ENCODE data around the gene TMEM30A.
A peak's percentile ranks its signal among the peaks of the same experiment; 100 is the strongest.

The TMEM30A gene

GRCh38 chr6:75300531-75300855 lies 15.9 kb upstream of the TMEM30A start:
- TF ChIP-seq EZH2 (IDR thresholded peaks at IDR 0.05) (no peak), FOXP2 (optimal IDR thresholded peaks at IDR 0.05; ENCODE audit: control extremely low read depth, extremely low read length, insufficient read depth) (no peak), POLR2AphosphoS5 (IDR thresholded peaks at IDR 0.05; ENCODE audit: borderline replicate concordance, low read depth, low read length) (no peak)
- Histone ChIP-seq H3K4me3 (no peak overlapping the region), H3K27ac (no peak overlapping the region), H3K9me3 (ENCODE audit: low read depth, low read length) (no peaks in the 10 kb centered on the region), H3K36me3 (ENCODE audit: insufficient read depth, low read length) (no peaks in the 10 kb centered on the region), H3K9ac (ENCODE audit: insufficient read length) (no peak overlapping the region)
- DNase-seq (ENCODE audit: low read depth, low spot score), result no peak

GRCh38 chr6:75299801-75300530 lies 15.4 kb upstream of the TMEM30A start:
- no peaks in the 10 kb centered on the region for H3K36me3 ChIP-seq (ENCODE audit: insufficient read depth, low read length)
- H3K27ac ChIP-seq, result no peak overlapping the region
- TF ChIP-seq POLR2AphosphoS5 (IDR thresholded peaks at IDR 0.05; ENCODE audit: borderline replicate concordance, low read depth, low read length) (no peak), EZH2 (IDR thresholded peaks at IDR 0.05) (no peak), FOXP2 (optimal IDR thresholded peaks at IDR 0.05; ENCODE audit: control extremely low read depth, extremely low read length, insufficient read depth) (no peak)
- DNase-seq (ENCODE audit: low read depth, low spot score), result no peak
- no peak overlapping the region for H3K4me3 ChIP-seq
- no peak overlapping the region for H3K9ac ChIP-seq (ENCODE audit: insufficient read length)
- H3K9me3 ChIP-seq (ENCODE audit: low read depth, low read length), result no peaks in the 10 kb centered on the region

DNA sequence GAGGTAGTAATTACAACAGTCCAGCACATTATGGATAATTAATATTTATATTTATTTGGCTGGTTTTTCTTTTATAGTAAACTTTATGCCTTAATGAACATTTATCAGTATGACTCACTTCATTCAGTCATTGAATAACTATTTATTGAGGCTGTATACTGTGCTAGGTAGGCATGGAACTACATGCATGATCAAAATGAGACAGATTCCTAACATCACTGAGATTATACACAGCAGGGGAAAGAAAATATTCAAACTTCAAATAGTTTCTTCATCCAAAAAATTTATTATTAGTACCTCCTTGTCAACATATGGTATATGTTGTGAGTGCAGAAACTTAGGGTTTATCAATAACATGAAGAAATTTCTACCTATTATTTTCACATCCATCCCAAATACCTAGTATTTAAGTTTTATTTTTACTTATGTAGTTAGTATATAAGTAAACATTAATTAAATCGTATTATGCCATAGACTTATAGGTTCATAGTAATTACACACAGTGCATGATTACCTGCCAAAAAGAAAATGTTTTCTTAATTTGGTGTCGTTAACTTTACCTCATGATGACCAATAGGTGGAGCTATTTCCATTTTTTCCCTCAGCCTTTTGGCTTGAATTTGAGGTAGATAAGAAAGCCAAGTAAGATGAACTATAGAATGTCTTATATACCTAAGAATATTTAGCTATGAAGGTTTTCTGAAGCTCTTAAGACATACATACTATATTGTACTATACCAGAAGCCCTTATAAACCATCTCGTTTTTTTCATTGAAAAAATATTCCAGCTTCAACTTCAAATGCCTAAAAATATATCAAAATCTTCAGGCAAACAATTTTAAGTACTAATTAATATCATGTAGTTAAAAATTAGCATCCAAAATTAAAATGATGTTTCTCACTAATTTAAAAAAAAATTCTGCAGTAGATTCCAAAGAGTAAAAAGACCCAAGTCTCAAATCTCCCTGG lies 12.5 kb upstream of the TMEM30A start:
- no peak overlapping the region for H3K27ac ChIP-seq
- peak; percentile 66 for DNase-seq (ENCODE audit: low read depth, low spot score)

DNA sequence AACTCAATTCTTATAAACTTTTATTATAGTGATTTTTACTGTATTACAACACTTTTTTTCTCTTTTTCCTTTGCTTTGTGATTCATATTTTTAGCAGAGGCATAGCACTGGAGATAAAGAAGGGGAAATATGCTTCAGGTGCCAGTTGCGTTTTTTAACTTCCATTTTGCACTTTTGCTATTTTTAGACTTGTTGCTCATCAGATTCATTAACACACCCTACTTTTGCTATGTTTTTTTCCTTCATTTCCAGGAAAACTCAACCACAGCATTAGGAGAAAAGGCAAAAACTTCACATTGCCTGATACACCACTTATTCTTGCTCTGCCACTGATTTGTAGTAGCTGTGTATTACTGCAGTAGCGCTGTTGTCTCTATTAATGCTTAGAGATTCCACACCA lies 8.0 kb upstream of the TMEM30A start:
- Histone ChIP-seq H3K4me3 (no peak overlapping the region), H3K36me3 (ENCODE audit: insufficient read depth, low read length) (no peaks in the 10 kb centered on the region), H3K9ac (ENCODE audit: insufficient read length) (no peak overlapping the region), H3K27ac (no peak overlapping the region), H3K9me3 (ENCODE audit: low read depth, low read length) (no peaks in the 10 kb centered on the region)
- DNase-seq (ENCODE audit: low read depth, low spot score), result no peak
- TF ChIP-seq POLR2AphosphoS5 (IDR thresholded peaks at IDR 0.05; ENCODE audit: borderline replicate concordance, low read depth, low read length) (no peak), EZH2 (IDR thresholded peaks at IDR 0.05) (no peak), FOXP2 (optimal IDR thresholded peaks at IDR 0.05; ENCODE audit: control extremely low read depth, extremely low read length, insufficient read depth) (no peak)

More for the DNA sequence above, 12.5 kb upstream of the TMEM30A start:
- TF ChIP-seq FOXP2 (optimal IDR thresholded peaks at IDR 0.05; ENCODE audit: control extremely low read depth, extremely low read length, insufficient read depth) (no peak), POLR2AphosphoS5 (IDR thresholded peaks at IDR 0.05; ENCODE audit: borderline replicate concordance, low read depth, low read length) (no peak), EZH2 (IDR thresholded peaks at IDR 0.05) (no peak)
- H3K4me3 ChIP-seq, result no peak overlapping the region
- no peak overlapping the region for H3K9ac ChIP-seq (ENCODE audit: insufficient read length)
- no peaks in the 10 kb centered on the region for H3K9me3 ChIP-seq (ENCODE audit: low read depth, low read length)
- no peaks in the 10 kb centered on the region for H3K36me3 ChIP-seq (ENCODE audit: insufficient read depth, low read length)

GRCh38 chr6:75291744-75292143 lies 7.2 kb upstream of the TMEM30A start:
- no peak for TF ChIP-seq FOXP2 (optimal IDR thresholded peaks at IDR 0.05; ENCODE audit: control extremely low read depth, extremely low read length, insufficient read depth)
- TF ChIP-seq EZH2 (IDR thresholded peaks at IDR 0.05), result no peak
- TF ChIP-seq POLR2AphosphoS5 (IDR thresholded peaks at IDR 0.05; ENCODE audit: borderline replicate concordance, low read depth, low read length), result no peak
- Histone ChIP-seq H3K4me3 (no peak overlapping the region), H3K36me3 (ENCODE audit: insufficient read depth, low read length) (no peaks in the 10 kb centered on the region), H3K9me3 (ENCODE audit: low read depth, low read length) (no peaks in the 10 kb centered on the region), H3K9ac (ENCODE audit: insufficient read length) (no peak overlapping the region), H3K27ac (no peak overlapping the region)
- no peak for DNase-seq (ENCODE audit: low read depth, low spot score)

GRCh38 chr6:75291331-75291730 lies 6.7 kb upstream of the TMEM30A start:
- H3K4me3 ChIP-seq, result no peak overlapping the region
- TF ChIP-seq FOXP2 (optimal IDR thresholded peaks at IDR 0.05; ENCODE audit: control extremely low read depth, extremely low read length, insufficient read depth) (no peak), EZH2 (IDR thresholded peaks at IDR 0.05) (no peak), POLR2AphosphoS5 (IDR thresholded peaks at IDR 0.05; ENCODE audit: borderline replicate concordance, low read depth, low read length) (no peak)
- no peak for DNase-seq (ENCODE audit: low read depth, low spot score)
- no peaks in the 10 kb centered on the region for H3K9me3 ChIP-seq (ENCODE audit: low read depth, low read length)
- no peak overlapping the region for H3K9ac ChIP-seq (ENCODE audit: insufficient read length)
- no peak overlapping the region for H3K27ac ChIP-seq
- H3K36me3 ChIP-seq (ENCODE audit: insufficient read depth, low read length), result no peaks in the 10 kb centered on the region

- no peaks in the 10 kb centered on the region for H3K36me3 ChIP-seq (ENCODE audit: insufficient read depth, low read length)
- no peak overlapping the region for H3K4me3 ChIP-seq
- no peak for DNase-seq (ENCODE audit: low read depth, low spot score)
- H3K27ac ChIP-seq, result no peak overlapping the region
- H3K9me3 ChIP-seq (ENCODE audit: low read depth, low read length), result no peaks in the 10 kb centered on the region
- no peak for TF ChIP-seq POLR2AphosphoS5 (IDR thresholded peaks at IDR 0.05; ENCODE audit: borderline replicate concordance, low read depth, low read length)
- no peak for TF ChIP-seq EZH2 (IDR thresholded peaks at IDR 0.05)
- TF ChIP-seq FOXP2 (optimal IDR thresholded peaks at IDR 0.05; ENCODE audit: control extremely low read depth, extremely low read length, insufficient read depth), result no peak
- no peak overlapping the region for H3K9ac ChIP-seq (ENCODE audit: insufficient read length)
These were observed 5.7 kb upstream of the TMEM30A start for GRCh38 chr6:75290136-75290945.

GRCh38 chr6:75288023-75288422 lies 3.4 kb upstream of the TMEM30A start:
- no peak for DNase-seq (ENCODE audit: low read depth, low spot score)
- Histone ChIP-seq H3K27ac (no peak overlapping the region), H3K9me3 (ENCODE audit: low read depth, low read length) (no peaks in the 10 kb centered on the region), H3K9ac (ENCODE audit: insufficient read length) (no peak overlapping the region), H3K4me3 (no peak overlapping the region), H3K36me3 (ENCODE audit: insufficient read depth, low read length) (no peaks in the 10 kb centered on the region)
- TF ChIP-seq POLR2AphosphoS5 (IDR thresholded peaks at IDR 0.05; ENCODE audit: borderline replicate concordance, low read depth, low read length) (no peak), FOXP2 (optimal IDR thresholded peaks at IDR 0.05; ENCODE audit: control extremely low read depth, extremely low read length, insufficient read depth) (no peak), EZH2 (IDR thresholded peaks at IDR 0.05) (no peak)

All from SK-N-MC (cell line).